Erythroblast (primary cell): ENCODE measurements around the gene SNCAIP.

Experiments used
- GATA1 ChIP-seq: IDR thresholded peaks from 2 replicates; pipeline ENCODE4 v1.6.1; 2011; ENCODE audit warnings: low read depth, mild to moderate bottlenecking, control low read depth, low read length, moderate library complexity
- POLR2A ChIP-seq: IDR thresholded peaks from 2 replicates; pipeline ENCODE4 v1.6.1; 2011; ENCODE audit warnings: mild to moderate bottlenecking, low read length

DNA sequence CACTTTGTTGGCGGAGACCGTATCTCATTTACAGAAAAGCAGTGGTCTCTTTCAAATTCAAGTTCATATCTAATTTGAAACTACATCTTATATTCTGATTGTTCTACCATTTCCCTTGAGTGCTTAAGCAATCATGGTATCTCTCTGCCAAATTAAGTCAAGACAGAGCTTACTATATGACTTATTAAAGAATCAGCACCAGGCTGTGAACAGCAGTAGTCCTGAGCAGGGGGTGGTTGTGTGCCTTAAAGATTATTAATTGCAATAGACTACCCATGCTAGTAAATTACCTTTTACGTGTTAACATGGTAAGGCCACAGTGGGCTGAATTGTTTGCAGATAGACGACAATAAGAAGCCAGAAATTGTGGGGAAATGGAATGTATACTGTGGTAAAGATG is 21.5 kb downstream of the SNCAIP start:
- TF ChIP-seq POLR2A (no peak), GATA1 (no peak)
